K562 treated with DMSO at 1 percent for 24 hours (cell line): Measurements from ENCODE around the gene CCNJ. TPM values are rescaled to one million over a fixed set of nuclear protein-coding genes. Genes with fewer than 3 reads are reported as not detected.

Experiments
- total RNA-seq: library from RNA; unstranded; fragments of 300-600 nt; gene quantifications from 2 replicates; pipeline ENCODE4 v1.2.3, GENCODE V29; 2022; ENCODE audit warnings: low read depth; ENCODE audit not compliant: insufficient read depth

Gene CCNJ, protein sequence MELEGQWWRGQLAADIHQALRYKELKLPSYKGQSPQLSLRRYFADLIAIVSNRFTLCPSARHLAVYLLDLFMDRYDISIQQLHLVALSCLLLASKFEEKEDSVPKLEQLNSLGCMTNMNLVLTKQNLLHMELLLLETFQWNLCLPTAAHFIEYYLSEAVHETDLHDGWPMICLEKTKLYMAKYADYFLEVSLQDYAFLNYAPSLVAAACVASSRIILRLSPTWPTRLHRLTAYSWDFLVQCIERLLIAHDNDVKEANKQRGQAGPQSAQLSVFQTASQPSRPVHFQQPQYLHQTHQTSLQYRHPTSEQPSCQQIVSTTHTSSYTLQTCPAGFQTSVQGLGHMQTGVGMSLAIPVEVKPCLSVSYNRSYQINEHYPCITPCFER
- 4.5 and 4.9 TPM in 2 replicates for total RNA-seq

DNA sequence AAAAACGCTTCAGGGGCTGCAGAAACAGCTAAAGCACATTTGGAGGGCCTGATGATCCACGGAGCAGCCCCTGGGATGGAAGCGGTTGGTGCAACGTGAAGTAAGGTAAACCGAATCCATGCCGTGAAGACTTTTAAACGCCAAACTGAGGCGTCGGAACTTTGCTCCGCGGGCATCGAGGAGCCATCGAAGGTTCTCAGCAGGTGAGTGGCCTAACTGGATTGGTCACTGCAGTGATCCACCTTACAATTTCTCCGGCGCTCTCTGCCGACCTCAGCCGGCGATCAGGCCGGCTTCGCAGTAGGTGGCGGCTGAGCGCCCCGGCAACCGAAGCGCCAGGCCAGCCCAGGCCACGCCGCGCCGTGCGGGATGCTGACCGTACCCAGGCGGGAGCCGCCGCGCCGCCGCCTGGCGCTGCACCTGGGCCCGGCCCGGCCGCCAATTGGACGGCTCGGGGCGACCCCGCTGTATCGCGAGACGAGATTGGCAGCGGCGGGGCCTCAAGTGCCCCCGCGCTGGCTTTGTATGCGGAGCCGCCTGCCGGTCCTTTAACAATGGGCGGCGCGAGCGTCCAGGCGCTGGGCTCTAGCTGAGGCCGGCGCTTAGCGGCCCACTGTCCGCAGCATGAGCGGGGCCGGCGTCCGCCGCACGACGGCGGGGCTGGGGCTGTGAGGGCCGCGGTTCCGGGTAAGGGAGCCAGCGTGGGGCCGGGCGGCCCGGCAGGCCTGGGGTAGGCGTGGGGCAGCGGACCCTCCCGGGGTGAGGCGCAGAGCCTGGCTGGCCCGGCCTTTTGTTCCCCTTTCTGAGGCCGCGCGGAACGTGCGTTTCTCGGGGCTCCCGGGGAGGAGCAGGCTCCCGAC, at the start of gene CCNJ:
CCNJ (plus strand) TSS at position 551 of the 860 bp plus-strand sequence. CDS start 811 bp downstream, outside the sequence.

Other genes starting within 250 kb of the CCNJ start
- 0.09 TPM in 1 of 2 replicates, not detected in the other for gene CC2D2B, start 135.6 kb upstream of the CCNJ start, total RNA-seq
- 6.7 and 7.1 TPM in 2 replicates for gene ZNF518A, start 86.7 kb downstream of the CCNJ start, total RNA-seq
- not detected in 2 replicates for gene BLNK, start 228.0 kb downstream of the CCNJ start, total RNA-seq